Amniotic epithelial cell (primary cell): Measurements from ENCODE around the gene SLC22A25.
"Not testable (repeated sequence)": the region's sequence is repeated elsewhere in the genome, so short reads cannot be mapped to it uniquely, and the experiment has no call there.

Source experiments
- DNase-seq: peaks from one replicate; pipeline ENCODE4 v3.0.0-alpha.2; 2010; ENCODE audit warnings: low read depth

SLC22A25 gene

DNA sequence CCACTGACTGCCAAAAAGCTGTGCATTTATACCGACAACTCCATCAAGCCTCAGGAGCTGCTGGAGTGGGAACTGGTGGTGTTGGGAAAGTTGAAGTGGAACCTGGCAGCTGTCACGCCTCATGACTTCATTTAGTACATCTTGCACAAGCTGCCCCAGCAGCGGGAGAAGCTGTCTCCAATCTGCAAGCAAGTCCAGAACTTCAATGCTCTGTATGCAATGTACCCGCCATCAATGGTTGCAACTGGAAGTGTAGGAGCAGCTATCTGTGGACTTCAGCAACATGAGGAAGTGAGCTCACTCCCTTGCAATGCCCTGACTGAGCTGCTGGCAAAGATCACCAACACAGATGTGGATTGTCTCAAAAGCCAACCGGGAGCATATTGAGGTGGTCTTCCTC lies at the start of gene SLC22A25:
Gene SLC22A25 (minus strand): TSS at position 67 of the 400 bp plus-strand sequence. CDS start 13,947 bp downstream, outside the sequence.
- DNase-seq, result no peak

DNA sequence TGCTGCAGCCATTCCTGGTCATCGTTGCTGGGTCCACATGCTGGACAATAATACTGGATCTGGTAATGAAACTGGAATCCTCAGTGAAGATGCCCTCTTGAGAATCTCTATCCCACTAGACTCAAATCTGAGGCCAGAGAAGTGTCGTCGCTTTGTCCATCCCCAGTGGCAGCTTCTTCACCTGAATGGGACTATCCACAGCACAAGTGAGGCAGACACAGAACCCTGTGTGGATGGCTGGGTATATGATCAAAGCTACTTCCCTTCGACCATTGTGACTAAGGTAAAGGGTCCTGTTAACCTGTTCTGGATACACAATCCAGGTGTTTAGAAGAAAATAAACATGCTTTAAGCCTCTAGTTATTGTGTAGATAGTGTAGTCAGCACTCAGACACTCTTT lies 46.9 kb upstream of the SLC22A25 start:
- no peak for DNase-seq

DNA sequence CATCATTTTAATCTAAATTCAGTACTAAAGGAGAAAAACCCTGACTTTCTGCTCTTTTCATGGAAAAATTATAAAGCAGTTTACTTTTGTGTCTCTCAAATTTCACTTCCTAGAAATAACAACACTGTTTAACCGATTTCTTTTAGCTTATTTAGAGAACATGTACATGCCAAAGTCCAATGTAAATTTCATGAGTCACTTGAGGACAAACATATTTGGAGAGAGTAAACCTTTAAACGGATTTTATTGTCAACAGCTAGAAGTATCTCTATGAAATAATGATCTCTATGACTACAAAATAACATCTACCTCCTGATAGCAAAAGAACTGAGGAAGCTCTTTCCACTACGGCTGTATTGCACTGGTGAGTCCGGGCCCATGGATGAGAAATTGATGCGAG lies 46.3 kb upstream of the SLC22A25 start:
- DNase-seq, result no peak

DNA sequence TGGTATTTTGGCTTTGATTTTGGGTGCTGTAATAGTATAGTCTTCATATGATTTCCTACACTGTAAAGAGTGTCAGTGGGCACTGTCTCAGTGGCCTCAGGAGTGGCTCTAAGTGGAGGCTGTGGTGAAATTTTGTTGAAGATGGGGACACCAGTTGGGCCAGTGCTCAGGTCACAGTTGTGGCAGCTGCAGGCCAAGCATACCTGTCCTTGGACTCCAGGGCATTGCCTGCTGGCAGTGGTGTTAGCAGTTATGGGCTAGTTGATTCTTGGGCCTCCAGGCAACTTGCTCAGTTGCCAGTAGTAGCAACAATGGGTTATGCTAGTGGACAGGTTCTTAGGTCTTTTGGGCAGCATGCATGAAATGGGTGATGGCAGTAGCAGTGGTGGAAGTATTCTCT lies 39.2 kb upstream of the SLC22A25 start:
- no peak for DNase-seq

DNA sequence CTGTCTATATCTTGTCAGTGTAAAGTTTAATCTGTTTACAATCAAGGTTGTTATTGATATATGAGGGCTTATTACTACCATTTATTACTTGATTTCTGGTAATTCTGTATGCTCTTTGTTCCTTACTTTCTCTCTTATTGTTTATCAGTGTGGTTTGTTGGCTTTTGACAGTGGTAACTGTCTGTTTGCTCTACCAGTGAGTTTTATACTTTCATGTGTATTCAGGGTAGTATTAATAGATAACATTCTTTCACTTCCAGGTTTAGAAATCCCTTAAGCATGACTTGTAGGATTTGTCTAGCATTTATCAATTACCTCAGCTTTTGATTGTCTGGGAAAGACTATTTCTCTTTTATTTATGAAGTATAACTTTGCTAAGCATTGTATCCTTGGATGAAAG lies 37.5 kb upstream of the SLC22A25 start:
- DNase-seq, result no peak

DNA sequence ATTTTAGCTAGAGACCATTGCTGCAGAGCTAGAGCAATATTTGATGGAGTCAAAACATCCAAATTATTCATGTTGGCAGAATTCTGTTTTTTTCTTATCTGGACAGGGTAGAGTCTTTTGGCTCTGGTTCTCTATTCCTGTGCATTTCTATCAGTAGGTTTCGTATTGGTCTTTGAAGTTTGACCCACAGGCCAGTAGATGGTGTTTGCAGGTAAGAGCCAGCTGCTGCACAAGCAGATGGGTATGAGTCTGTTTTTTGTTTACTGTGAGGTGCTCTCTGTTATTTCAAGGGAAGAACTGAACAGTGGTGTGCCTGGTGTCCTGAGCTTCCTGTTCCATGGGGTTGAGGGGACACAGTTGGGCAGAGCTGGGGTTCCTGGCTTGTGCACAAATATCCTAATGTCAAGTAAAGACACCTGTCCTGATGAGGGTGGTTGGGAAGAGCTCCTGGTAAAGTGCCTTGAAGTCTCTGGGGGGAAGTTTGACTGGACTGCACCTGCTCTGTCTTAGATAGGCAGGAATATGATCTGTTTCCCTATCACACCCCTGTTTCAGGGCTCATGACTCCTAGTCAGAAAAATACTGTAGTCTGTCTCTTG lies 34.0 kb upstream of the SLC22A25 start:
- DNase-seq, result no peak

DNA sequence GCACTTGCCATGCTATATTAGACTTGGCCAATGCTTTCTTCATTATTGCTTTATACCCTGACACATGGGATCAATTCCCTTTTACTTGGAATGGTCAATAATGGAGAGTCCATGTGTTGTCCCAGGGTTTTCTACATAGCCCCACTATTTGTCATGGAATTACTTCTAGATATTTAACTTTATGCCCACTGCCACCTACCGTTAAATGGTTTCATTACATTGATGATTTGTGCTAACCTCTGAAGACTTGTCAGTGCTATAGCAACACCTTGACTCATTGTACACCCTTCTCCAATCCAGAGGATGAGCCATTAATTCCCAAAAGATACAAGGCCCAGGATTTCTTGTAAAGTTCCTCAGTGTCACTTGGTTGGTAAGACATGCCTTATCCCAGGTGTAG lies 31.4 kb upstream of the SLC22A25 start:
- DNase-seq, result no peak

DNA sequence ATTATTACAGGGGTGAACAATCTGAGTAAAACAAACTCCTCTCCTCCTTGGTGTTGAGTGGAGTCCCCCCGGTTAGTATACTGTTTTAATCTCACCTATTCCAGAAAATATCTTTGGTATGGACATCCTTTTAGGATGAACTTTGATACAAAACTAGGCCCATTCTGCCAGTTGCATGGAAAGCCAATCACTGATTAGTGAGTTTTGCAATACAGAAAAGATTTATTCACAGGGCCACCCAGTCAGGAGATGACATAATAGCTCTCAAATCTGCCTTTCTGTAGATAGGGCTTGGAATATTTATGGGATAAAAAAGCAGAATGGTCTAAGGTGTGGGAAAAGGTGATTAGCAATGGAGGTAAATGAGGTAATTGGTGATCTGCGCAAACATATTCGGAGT lies 30.3 kb upstream of the SLC22A25 start:
- DNase-seq, result no peak

DNA sequence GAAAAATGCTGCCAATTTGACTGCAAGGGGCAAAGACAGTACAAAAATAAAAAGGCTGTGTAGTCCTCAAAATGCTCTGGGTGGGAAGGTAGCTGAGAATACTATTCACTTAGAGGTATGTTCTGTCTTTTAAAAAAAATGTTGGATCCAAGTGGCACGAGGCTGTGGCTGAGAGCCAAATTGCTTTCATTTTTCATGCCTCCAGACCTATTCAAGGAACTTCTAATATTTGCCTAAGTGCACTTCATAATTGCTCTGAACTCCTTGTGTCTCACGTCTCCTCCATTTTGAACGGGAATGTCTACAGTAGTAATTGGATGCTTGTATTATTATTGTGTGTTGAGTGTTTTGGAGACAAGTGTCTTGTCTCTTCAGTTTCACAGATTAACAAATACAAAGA lies 19.1 kb upstream of the SLC22A25 start:
- DNase-seq, result no peak

DNA sequence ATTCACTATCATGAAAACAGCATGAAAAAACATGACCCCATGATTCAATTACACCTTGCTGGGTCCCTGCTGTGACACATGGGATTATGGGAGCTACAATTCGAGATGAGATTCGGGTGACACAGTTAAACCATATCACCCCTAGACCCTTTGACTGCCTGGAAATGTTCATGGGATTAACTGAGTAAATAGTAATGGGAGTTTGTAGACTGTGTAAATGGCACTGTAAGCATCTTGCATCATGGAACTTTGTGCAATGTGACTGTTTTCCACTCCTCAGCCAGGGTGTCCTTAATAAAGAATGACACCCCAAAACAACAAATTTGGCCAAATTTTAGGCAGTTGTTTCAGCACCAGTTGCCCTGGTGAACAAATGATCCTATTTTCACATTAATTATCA lies 7.9 kb upstream of the SLC22A25 start:
- no peak for DNase-seq

DNA sequence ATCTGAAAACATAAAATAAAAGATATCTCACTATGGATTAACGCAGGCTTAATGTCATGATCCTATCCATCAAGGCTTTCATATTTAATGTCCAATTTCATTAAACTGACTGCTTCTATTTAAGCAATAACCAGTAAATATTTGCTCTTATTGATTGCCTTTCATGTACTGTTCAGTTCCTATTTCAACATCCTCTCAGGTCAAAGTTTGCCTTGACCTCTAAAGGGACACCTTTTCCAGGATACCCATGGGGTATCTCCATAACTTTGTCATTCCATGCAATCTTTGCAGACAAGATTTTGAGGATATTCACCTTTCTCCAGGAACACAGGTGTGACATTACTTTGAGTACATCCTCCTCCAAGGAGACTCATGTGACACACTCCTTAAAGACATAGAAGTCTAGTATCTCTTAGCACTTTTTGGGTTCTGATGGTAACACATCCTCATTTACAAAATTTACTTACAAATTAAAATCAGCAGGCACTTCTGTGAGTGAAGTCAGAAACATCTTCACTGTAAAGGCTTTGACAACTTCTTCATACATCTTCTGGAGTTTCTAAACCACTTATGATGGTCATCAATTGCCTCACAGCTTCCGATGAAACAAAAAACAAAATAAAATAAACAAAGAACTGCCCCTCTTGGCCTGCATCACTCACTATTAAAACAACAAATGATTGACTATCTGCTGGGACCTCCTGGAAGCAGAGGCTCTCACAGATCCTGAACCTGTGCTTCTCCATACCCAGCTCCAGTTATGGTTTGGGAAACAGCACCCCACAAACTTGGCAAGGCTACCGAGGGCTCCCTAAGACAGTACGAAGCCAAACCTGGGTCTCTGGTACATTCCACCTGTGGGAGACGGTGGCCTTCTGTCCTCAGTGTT lies 7.0 kb upstream of the SLC22A25 start:
- DNase-seq, result no peak

DNA sequence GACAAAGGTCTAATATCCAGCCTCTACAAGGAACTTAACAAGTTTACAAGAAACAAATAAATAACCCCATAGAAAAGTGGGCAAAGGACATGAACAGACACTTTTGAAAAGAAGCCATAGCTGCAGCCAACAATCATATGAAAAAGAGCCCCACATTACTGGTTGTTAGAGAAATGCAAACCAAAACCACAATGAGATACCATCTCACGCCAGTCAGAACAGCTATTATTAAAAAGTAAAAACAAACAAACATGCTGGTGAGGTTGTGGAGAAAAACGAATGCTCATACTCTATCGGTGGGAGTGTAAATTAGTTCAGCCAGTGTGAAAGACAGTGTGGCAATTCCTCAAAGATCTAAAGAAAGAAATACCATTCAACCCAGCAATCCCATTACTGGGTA lies 5.6 kb upstream of the SLC22A25 start:
- no peak for DNase-seq

DNA sequence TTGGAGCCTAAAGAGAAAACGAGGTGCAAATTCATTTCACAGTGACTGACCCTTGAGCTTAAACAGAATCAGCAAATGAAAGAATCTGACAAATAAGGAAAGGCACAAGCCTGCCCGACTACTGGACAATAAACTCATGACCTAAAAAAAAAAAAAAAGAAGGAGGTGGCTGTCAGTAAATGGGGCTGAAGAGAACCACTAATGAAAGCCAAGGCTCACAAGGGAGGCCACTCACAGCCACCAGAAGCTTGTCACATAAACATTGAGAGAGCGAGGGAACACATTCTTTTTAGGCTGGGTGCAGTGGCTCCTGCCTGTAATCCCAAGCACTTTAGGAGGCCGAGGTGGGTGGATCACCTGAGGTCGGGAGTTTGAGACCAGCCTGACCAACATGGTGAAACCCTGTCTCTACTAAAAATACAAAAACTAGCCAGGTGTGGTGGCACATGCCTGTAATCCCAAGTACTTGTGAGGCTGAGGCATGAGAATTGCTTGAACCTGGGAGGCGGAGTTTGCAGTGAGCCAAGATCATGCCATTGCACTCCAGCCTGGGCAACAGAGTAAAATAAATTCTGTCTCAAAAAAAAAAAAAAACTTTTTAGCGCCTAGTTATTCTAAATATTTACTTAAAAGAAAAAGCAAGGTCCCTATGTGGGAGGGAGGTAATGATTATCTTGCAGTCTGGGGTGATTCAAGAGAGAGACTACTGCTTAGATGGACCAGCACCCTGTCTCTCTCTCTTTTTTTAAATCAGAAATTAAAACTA lies 4.0 kb upstream of the SLC22A25 start:
- not testable (repeated sequence) for DNase-seq

DNA sequence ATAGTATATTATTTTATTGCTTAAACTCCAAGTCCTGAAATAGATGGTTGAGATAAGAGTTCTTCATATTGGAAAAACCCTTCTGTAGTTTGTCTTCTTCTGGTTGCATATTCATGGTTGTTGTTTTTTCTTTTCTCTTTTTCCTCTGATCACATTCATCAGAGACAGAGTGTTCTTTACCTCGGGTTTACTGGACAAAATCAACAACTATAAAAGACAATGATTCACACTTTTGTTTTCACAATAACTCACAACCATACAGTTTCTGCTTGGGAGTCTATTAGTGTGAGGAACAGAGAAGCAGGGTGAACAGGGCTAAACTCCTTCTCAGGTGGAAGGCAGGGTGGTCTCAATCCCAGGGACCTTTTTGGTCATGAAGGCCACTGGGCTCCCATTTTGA lies 2.6 kb upstream of the SLC22A25 start:
- DNase-seq, result no peak

DNA sequence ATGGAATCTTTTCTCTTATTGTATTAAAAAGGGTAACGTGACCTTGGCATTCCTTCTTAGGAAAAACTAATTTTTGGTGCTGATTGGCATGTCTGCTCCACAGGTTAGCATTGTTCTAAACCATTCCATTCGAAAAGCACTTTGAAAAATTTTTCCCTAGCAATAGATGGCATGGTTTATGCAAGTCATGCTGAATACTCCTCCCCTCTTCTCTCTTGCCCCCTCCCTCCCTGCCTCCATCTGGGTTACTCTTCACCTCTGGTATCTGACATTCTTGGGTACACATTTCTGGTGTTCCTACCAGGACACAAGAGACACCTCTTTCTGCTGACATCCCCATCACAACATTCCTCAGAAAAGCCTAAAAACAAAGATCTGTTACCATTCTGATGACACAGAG lies 1.5 kb upstream of the SLC22A25 start:
- no peak for DNase-seq

DNA sequence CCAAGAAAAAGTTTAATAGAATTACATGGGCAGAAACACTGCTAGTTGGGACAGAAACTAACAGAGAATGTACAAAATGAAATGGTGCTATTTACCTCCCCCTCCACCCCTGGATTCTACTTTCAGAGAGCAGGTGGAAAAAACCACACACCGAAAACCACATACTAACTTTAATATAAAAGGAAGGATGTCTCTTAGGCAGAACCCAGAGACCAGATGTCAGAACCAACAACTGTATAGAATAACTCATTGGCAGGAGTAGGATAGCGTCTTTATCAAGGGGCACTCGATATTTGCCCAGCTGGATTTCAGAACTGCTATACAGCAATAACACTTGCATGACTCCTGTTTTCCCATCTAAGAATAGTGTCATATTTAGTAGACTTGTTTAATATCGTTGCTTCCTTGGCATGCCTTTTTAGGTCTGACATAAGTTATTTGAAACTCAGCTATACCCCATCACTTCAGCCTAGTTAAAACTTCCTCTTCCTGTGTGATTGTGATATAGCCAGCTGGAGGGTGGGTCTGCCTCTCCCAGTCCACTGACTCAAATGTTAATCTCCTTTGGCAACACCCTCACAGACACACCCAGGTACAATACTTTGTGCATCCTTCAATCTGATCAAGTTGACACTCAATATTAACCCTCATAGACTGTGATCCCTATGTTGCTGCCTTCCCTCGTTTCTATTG lies 1.2 kb downstream of the SLC22A25 start:
- no peak for DNase-seq

DNA sequence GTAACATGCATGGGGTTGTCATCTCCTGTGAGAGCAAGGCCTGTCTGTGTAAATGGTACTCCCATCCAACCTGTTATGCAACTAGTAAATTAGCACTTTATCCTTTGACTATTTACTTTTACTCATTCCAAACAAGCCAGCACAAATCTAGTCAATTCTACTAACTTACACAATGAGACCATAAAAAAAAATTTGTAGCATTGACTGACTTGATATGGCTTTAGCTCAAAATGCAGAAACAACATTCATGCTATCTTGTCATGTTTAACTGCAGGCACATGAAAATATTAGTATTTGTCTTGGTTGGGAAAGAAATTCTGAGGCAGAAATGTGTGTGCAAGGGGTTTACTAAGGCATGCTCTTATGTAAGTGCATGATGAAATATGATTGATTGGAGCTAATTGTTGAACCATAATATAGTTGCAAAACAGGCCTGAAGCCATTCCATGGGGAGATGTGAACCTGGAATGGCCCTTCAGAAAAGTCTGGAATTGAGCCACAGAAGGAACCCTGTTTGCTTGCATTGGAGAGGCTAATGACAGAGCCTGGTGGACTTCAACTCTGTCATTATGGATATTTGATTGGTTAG lies 2.5 kb downstream of the SLC22A25 start:
- no peak for DNase-seq

DNA sequence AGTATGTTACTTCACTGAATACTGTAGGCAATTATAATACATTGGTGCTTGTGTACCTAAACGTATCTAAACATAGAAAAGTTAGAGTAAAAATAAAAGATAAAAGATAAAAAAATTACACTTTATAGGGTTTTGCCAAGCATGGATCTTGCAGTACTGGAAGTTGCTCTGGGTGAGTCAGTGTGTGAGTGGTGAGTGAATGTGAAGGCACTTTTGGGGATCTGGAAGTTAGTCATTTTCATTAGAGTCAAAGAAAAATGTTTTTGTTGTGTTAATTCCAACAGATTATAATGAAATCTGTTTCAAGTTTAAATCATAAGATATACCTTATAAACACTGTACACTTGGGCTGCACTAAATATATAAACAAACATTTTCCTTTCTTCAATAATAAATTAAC lies 3.3 kb downstream of the SLC22A25 start:
- DNase-seq, result no peak

DNA sequence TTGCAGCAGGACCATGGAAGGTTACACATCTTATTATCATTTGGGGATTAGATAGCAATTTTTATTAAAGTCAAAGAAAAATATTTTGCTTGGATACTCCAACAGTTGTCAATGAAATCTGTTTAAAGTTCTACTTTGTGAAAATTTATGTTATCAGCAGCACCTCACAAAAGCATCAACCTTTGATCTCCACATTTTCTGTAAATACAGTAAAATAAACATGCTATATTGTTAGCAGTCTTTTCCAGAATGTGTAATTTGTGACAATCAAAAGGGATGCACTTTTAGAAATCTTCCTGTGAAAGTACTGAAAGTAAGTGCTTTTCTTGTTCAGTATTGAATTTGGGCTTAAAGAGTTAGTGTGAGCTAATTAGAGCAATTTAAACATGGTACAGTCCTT lies 4.1 kb downstream of the SLC22A25 start:
- no peak for DNase-seq

DNA sequence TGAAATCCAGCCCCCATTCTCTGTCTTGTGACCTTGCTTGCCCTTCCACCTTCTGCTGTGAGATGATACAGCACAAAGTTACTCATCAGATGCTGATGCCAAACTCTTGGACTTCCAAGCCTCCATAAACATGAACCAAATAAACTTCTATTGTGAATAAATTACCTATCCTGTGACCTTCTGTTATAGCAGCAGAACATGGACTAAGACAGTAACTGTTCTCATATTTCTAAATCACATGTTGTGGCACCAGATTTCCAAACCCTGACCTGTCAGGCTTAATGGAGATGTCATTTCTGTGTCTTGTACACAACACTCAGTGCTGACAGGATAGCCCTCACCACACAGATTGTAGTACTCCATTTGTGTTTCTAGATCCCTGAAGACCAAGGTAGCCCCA lies 6.0 kb downstream of the SLC22A25 start:
- no peak for DNase-seq

DNA sequence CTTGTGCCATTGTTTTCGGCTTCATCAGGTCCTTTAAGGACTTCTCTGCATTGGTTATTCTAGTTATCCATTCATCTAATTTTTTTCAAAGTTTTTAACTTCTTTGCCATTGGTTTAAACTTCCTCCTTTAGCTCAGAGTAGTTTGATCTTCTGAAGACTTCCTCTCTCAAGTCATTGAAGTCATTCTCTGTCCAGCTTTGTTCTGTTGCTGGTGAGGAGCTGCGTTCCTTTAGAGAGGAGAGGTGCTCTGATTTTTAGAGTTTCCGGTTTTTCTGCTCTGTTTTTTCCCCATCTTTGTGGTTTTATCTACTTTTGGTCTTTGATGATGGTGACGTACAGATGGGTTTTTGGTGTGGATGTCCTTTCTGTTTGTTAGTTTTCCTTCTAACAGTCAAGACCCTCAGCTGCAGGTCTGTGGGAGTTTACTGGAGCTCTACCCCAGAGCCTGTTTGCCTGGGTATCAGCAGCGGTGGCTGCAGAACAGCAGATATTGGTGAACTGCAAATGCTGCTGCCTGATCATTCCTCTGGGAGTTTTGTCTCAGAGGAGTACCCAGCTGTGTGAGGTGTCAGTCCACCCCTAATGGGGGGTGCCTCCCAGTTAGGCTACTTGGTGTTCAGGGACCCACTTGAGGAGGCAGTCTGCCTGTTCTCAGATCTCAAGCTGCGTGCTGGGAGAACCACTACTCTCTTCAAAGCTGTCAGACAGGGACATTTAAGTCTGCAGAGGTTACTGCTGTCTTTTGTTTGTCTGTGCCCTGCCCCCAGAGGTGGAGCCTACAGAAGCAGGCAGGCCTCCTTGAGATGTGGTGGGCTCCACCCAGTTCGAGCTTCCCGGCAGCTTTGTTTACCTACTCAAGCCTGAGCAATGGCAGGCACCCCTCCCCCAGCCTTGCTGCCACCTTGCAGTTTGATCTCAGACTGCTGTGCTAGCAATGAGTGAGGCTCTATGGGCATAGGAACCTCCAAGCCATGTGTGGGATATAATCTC lies 7.6 kb downstream of the SLC22A25 start:
- not testable (repeated sequence) for DNase-seq
